ENCODE measurements around the gene GRIP1.

- TF ChIP-seq, protein P1, sequence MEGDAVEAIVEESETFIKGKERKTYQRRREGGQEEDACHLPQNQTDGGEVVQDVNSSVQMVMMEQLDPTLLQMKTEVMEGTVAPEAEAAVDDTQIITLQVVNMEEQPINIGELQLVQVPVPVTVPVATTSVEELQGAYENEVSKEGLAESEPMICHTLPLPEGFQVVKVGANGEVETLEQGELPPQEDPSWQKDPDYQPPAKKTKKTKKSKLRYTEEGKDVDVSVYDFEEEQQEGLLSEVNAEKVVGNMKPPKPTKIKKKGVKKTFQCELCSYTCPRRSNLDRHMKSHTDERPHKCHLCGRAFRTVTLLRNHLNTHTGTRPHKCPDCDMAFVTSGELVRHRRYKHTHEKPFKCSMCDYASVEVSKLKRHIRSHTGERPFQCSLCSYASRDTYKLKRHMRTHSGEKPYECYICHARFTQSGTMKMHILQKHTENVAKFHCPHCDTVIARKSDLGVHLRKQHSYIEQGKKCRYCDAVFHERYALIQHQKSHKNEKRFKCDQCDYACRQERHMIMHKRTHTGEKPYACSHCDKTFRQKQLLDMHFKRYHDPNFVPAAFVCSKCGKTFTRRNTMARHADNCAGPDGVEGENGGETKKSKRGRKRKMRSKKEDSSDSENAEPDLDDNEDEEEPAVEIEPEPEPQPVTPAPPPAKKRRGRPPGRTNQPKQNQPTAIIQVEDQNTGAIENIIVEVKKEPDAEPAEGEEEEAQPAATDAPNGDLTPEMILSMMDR (IDR thresholded peaks at IDR 0.05): no peak
- no peak for TF ChIP-seq POLR2A (IDR thresholded peaks at IDR 0.05)
Measured at GRCh38 chr12:66418908-66419307, 260.0 kb downstream of the GRIP1 start.
